GM21723 (cell line): ENCODE results near the gene POPDC2.
"Not testable (repeated sequence)": the region's sequence is repeated elsewhere in the genome, so short reads cannot be mapped to it uniquely, and the experiment has no call there.

Experiments
- ATAC-seq: cut with Tn5 transposase; IDR thresholded peaks from one replicate; pipeline ENCODE4 v1.9.1; 2021; ENCODE audit warnings: mild to moderate bottlenecking, moderate library complexity; ENCODE audit not compliant: unreplicated experiment

Gene POPDC2

DNA sequence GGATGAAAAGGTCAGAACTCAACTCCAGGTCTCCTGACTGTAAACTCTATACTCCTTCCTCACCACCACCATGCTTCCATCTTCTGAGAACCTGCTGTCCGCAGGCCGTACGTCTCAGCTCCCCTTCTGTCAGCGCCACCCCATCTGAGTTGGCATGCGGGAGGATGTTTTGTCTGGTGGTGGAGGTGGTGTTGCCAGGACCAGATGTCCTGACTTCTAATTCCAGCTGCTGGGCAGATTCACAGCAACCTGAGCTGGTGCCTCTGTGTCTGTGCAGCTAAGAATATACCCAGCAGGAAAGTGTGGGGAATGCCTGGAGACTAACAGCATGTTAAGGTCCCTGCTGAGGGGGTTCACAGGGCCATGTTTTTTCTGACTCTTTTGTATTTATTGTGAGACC is 39.5 kb downstream of the POPDC2 start:
- no peak for ATAC-seq

DNA sequence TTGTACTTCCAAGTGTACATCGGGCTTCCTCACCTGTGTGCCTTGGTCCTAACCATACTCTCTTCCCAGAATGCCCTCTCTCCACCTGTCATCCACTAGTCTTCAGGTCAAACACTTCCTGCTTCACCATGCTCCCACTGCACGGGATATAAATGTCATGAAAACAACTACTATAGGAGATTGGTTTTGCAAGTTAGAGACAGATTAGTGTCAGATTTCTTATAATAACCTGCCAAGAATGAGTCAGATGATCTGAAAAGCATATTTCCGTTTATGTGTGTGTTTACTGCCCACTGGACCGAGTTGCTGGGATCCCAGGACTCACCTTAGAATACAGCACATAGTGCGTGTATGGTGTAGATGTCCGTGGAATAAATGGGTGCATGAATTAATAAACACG is 41.3 kb downstream of the POPDC2 start:
- ATAC-seq = no peak

DNA sequence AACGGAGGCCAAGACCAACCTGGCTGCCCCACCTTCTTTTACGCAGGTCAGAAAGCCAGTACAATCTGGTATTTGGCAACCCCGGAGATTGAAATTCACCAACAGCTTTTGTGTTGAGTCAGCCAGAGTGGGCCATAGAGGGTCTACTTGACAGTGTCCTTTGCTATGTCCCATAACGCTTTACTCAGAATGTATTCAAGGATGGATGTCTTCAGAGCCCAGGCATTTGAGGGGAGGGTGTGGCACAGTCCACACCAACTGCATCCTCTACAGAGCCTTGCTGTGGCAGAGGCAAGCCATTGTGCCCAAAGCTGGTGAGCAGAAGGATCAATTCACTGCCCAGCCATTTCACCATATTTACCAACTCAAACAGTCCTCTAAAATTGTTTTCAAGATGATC is 44.3 kb downstream of the POPDC2 start:
- no peak for ATAC-seq

DNA sequence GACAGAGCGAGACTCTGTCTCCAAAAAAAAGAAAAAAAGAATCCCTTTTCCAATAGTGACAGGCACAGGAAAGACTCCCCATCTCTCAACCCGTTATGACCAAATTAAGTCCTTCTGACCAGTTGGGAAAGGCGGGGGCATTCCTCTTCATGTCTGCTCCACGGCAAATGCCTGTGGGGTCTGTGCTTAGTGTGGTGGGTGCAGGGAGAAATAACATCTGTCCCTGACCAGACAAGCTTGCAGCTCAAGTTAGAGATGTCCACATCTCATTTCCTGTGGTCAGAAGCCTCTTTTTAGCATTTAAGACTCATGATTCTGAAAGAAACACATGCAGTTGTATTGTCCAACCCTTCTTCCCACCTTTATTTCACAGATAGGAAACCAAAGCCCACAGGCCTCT is 46.5 kb downstream of the POPDC2 start:
- ATAC-seq = no peak

DNA sequence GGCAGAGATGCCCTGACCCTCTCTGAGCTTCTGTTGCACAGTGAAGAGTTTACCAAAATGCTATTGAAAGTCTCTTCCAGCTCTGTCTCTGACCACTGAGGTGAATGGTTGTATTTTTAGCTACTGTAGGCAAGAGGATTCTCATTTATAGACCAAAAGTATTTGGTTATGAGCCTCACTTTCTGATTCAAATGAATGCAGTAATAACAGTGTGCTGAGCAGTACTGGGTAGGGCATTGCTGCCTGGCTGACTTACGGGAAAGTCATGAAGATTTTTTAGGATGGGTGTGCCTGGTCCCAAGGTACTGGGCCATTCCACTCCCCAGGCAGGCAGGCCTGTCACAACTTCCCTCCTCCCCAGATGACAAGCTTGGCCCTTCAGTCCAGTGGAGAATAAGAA is 47.2 kb downstream of the POPDC2 start:
- ATAC-seq = no peak

DNA sequence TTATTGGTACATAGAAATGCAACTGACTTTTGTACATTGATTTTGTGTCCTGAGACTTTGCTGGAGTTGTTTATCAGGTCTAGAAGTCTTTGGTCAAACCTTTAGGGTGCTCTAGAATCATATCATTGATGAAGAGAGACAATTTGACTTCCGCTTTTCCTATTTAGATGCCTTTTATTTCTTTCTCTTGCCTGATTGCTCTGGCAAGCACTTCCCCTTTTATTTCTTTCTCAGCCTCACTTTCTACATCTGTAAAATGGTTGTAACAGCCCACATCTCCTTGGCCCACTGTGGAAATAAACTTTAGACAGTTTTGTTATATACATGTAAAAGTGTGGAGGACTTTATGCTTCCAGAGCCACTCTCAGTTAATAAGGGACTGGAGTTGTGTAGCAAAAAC is 48.7 kb downstream of the POPDC2 start:
- ATAC-seq = no peak

DNA sequence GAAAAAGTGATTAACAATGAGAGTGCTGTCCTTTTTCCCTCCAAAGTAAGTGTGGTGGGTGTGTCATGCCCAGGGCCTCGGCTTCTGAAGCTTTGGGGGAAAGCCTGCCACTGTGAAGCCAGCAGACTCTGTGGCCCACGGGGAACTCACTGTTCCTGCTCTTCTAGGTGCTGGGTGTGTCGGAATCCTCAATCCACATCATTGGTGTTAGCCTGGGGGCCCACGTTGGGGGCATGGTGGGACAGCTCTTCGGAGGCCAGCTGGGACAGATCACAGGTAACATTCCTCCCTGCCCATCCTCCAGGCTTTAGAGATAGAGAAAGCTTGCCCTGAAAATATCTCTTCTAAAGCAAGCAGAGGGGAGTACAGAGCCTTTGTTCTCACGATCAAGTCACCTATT is 51.1 kb downstream of the POPDC2 start:
- no peak for ATAC-seq

DNA sequence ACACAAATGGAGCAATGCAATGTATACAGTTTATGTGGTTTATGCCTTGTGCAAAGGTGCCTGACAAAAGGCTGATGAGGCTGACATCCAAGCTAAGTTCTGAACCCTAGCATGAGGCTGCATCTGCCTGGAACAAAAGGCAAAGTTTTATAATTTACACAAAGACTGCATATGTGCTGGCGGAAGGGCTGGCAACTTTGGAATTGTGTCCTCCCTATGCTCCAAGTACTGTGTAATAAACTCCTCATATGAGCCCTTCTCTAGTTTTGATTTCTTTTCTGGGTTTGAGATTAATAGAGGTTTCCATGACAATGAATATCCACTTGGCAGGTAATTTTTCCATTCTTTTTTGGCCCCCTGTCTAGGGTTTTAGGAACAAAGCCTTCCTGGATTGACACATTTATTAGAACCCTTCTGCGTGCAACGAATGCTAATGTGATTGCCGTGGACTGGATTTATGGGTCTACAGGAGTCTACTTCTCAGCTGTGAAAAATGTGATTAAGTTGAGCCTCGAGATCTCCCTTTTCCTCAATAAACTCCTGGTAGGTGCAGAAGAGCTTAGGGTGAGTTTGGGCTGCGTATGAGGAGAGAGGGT is 51.9 kb downstream of the POPDC2 start:
- no peak for ATAC-seq

DNA sequence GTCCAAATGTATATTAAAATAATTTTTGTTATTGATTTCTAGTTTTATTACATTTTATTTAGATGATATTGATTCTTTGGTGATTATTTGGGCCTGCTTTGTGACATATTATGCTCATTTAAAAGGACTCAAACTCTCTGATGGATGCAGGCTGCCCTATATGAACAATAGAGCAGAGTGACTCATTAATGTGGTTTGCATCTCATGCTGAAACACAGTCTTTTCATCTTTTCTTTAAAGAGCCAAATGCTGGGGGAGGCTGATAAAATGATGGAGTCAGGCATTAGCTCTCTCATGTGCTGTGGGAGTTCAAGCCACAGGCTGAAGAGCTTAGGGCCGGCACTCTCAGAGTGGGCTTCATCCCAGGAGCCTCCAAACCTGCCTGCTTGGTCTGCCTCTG is 55.5 kb downstream of the POPDC2 start:
- no peak for ATAC-seq

DNA sequence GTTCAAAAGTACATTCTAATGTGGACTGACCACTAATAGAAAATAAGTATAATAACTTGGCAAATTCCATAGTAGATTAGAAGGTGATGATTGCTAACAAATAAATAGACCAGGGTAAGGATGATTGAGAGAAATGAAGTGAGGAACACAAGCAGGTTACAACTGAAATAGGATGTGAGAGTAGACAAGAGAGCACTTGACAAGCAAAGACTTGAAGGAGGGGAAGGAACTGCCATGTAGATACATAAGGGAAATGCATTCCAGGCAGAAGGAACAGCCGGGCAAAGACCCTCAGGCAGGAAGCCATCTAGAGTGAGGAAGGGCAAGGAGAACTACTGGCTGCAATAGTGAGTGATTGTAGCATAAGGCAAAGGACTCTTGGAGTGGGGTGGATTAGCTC is 57.7 kb downstream of the POPDC2 start:
- no peak for ATAC-seq

DNA sequence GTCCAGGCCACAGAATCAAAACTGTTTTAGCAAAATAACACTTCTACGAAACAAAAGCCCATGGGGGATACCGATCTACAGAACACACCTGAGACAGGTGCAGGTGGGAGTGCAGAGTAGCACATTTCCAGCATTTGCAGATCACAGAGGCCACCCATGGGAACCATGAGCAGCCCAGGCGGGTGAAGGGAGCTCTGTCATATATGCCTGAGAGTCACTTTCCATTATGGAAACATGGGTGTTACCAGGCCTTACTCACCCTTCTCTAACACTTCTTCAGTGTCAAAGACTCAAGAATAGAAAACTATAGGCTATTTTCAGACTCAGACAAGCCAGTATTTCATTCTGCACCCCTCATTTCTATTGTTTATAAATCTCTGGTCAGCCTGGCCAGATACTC is 59.2 kb downstream of the POPDC2 start:
- peak; percentile 14 for ATAC-seq

DNA sequence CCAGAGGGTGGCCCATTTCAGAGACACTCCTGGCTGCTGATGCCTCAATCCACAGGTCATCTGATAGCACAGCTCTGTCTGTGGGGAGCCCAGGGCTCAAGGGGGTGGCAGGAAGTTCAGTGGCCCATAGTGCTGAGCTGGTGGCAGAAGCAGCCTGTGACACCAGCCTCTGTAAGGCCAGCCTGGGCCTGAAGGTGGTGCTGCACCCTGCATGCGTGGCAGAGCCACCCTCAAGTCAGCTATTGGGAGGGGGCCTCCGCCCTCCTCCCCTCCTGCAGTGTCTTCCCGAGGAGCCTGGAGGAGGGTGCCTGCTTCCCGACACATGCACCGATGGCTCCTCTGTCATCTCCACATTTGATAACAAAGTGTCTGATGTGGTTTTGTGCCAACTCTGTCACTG is 59.7 kb downstream of the POPDC2 start:
- ATAC-seq = peak; percentile 67

DNA sequence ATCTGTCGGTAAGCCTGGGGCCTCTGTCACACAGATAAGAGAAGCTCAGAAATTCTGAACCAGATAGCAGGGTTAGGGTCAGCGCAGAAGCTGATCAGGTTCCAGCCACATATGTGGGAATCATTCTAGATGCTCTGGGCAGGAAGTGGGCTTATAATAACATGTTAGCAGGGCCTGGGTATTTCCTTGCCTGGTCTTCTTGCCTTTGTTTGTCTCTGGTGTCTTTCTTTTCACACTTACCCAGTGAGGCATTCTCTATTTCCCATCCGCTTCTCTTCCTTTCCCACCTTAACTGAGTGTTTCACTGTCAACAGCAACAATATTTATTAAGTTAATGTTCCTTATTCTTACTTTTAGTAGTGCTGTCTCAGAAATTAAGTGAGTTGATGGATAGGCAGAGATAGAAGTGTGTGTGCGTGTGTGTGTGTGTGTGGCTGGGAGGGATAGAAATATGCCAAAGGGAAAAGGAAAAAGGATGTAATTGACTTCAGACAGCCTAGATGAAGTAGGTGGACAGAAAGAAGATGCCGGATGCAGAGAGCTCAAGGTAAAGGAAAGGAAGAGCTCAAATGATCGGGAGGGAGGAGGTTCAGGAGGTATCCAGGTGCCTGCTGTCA is 60.7 kb downstream of the POPDC2 start:
- ATAC-seq = no peak

DNA sequence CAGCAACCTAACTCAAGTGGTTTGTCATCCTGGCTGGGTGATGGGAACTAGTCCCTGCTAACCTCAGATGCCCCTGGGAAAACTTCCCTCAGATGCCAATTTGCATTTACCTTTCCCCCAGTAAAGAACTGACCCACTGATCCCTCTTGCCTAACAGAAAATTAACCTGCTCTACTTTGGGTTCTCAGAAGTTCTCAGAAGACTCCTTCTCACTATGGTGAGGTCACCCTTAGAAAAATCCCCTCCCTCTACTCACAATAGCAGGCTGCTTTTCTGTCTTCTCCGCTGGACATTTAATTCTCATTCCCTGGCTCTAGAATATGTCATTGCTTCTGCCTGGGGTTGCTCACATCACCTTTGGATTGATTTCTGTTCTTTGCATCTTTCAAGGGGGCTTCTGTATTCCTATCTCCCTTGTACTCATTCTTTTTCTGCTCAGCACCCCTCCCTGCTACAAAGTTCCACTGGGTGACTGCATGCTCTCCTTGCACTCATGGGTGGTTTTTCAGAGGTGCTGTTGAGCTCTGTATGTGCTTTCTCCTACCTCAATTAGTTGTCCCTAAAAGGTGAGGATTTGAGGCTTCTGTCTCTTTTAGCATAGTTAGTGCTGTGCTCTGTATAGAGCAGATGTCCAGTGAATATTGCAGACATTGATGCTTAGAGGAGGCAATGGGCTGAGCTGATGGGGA is 61.8 kb downstream of the POPDC2 start:
- peak; percentile 46 for ATAC-seq

DNA sequence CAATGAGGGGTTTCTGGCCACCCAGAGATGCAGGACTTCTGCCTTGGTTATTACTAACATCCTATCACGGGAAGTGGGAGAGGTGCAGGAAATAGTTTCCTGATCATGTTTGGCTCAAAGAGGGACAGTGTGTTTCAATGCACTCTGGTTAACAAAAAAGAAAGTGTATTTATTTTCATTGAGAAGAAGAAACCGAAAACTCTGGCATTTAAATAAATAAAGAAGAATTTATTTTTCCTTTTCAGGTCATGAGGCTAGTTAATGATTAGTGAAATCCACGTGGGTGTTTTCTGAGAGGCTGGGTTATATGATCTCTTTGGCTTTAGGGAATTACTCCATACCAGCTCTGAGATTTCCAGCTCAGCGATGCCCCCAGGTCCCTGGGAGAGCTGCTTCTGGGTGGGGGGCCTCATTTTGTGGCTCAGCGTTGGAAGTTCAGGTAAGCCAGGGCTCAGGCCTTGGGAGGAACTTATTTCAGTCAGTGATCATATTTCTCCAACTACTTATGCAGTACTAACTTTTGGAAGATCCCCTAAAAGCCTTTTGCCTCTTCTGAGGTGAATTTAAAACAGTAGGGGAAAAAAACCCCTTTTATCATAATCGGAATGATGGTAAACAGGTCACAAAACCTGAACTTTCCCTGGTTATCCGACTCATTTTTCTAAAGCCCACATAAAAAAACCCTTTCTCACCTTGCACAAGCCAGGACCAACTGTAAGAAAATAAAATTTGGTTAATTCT is 62.7 kb downstream of the POPDC2 start, which contains the start of gene PLA1A:
Gene PLA1A, plus strand, starts transcription at position 338 of the 741 bp plus-strand sequence. Its CDS starts 29 bp downstream, at position 367.
- ATAC-seq = no peak

DNA sequence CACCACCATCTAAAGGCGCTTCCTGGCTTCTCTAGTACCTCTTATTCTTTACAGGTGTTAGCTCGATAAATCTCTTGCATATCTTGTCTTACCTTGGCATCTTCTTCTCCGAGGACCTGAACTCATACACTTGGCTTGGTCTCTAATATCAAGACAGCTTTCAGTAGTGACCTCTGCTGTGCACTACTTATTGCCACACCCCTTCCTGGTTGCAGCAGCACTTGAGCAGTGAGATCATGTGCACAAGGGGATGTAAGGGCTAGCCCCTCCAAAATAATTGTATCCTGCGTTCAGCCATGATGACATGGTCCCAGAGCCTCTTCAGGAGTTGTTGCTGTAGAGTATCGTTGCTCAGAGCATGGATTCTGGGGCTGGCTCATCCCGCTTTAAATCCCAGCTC is 64.0 kb downstream of the POPDC2 start:
- ATAC-seq = no peak

DNA sequence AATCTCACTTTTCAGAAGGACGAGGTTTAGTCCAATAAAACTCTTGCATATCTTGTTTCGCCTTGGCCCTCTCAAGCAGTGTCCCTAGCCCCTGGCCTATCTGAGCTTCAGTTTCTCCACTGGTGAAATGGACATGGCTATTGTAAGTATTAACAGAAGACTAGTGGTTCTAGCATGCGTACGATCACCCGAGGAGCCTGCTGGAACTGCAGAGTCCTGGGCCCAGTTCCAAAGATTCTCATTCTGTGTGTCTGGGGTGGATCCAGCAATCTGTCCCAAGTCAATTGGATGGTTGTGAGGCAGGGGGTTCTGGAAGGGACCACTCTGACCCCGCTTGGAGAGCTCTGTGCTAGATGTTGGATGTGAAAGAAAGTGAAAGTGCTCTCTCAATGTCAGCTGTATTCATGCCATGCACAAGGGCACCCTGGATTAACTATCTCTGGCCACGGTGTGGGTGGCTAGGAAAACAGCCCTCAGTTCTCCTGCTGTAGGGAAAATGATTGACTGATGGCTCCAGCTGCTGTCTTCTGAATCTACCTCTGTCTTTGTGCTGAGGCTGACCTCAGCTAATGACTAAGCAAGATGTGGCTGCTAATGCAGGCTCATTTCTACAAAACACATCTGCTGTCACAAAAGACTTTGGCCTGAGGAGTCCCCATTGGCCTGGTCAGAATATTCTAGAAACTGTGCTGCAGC is 64.6 kb downstream of the POPDC2 start:
- no peak for ATAC-seq

DNA sequence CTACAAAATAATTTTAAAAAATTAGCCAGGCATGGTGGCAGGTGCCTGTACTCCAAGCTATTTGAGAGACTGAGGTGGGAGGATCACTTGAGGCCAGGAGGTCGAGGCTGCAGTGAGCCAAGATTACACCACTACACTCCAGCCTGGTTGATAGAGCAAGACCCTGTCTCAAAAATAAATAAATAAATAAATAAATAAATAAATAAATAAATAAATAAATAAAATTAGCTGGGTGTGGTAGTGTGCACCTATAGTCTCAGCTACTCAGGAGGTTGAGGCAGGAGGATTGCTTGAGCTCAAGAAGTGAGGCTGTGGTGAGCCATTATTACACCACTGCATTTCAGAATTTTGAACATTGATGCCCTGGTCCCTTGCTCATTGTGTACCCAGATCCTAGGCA is 65.5 kb downstream of the POPDC2 start:
- not testable (repeated sequence) for ATAC-seq

DNA sequence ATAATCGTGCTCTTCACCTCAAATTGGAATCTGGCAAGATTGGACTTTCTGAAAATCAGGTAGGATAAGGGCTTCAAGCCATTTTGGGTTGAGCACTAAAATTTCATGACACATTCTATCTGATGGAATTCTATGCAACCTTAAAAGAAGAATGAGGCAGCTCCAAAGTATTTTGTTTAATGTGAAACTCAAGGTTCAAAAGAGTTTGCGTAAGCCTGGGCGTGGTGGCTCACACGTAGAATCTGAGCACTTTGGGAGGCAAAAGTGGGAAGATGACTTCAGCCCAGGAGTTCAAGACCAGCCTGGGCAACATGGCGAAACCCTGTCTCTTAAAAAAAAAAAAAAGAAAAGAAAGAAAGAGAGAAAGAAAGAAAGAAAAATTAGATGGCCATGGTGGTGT is 66.3 kb downstream of the POPDC2 start:
- no peak for ATAC-seq

DNA sequence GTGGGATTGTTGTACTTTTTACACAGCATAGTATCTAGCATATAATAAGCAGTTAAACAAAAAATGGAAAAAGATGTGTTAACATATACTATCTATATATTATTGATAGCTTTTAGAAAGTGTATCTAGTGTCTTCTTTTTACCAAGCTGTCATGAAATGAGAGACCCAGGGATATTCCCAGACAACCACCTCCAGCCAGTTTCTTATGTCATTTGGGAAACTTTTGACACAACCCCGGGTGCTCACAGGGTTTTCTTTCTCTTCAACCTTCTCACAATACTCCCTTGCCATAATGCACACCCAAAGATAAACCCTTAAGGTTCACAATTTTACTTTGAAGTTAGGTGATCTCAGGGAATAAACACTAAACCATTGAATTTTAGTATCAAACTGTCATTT is 67.5 kb downstream of the POPDC2 start:
- ATAC-seq = no peak
